NCI-H2196 treated with DMSO at 0.1 percent for 48 hours (cell line): ENCODE data around the gene PLXNB1.
A peak's percentile ranks its signal among the peaks of the same experiment; 100 is the strongest.

Experiments used
- DNase-seq: peaks from one replicate; lab custom pipeline; 2025; ENCODE audit not compliant: unreplicated experiment; lab: John Stamatoyannopoulos, UW

Gene PLXNB1

DNA sequence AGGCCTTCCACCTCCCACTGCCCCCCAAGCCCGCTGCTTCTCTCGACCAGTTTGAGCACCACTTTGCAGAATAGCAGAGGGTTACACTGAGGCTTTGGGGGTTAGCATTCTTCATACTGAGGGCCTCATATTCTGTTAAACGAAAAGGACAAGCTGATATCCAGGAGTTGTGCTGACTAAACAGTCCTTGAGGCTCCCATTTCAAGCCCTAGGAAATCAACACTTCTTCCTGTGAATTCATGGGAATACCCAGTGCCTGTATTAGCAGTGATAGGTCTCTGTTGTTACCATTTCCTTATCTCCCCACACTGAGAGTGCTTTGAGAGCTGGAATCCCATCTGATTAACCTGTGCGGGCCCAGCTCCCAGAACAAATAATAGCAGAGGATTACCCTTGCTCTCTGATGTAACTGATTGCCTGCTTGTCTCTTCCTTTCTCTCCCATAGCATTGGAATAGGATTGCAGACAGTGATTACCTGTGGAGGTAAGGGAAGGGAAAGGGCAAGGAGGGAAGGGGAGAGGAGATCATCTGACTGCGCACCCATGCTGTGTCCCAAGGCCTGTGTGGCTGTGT is 56.9 kb downstream of the PLXNB1 start:
- no peak for DNase-seq

DNA sequence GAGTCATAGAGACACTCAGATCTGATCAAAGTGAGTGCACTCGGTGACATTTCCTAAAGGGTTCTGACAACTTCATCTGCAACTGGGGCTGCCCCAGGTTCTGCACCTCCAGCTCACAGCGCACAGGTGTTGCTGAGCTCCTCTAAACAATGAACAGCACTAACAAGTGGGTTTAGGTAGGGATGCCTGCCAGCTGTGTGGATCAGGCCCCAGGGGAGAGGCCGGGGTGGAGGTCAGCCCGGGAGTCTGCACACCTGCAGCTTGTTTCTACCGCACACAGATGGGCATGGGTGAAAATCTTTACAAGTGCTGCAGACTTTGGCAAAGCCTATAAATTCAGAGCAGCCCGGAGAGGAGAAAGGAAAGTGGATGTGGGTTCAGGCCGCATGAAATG is 57.5 kb downstream of the PLXNB1 start:
- DNase-seq: no peak

DNA sequence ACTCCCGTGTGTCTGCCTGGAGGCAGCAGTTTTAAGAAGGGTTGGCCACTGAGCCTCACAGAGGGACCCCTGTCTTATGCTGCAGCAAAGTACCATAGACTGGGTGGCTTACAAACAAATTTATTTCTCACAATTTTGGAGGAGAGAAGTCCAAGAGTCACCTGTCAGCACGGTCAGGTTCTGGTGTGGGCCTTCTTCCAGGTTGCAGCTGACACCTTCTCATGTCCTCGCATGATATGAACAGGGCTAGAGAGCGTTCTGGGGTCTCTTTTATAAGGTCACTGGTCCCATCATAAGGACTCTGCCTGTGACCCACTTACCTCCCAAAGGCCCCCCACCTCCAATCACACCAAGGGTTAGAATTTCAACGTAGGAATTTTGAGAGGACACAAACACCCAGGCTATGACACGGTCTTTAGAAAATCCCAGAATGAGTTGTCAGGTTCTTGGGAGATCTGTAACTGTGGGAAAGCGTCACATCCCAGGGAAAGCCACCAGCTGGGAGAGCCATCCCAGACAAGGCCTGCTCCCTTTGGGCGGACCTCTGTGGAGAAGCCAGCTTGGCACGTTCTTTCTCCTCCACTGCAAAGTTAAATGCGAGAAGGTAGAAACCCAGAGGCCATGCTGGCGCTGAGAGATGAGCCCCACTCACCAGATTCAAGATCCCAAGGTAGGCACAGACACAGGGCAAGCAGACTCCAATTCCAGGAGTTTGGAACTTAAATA is 58.1 kb downstream of the PLXNB1 start, which contains the start of gene FBXW12:
Gene FBXW12 (plus strand): TSS at position 569 of the 726 bp plus-strand sequence. CDS start 549 bp downstream, outside the sequence.
- no peak for DNase-seq

DNA sequence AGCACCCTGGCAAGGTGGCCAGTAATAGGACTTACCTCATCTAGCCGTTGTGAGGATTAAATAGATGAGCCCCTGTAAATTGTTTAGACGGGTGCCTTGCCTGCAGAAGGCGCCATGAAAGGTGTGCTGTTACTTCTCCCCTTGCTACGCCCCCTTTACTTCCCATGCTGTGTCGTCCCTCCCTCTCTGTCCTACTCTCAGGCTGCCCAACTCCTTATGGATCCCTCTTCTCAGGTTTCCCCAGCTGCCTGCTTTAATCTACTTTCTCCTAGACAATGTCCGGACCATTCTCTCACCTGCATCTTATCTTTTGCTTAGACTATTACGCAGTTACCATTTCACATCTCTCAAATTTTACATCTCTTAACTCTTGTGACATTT is 59.6 kb downstream of the PLXNB1 start:
- DNase-seq: no peak

DNA sequence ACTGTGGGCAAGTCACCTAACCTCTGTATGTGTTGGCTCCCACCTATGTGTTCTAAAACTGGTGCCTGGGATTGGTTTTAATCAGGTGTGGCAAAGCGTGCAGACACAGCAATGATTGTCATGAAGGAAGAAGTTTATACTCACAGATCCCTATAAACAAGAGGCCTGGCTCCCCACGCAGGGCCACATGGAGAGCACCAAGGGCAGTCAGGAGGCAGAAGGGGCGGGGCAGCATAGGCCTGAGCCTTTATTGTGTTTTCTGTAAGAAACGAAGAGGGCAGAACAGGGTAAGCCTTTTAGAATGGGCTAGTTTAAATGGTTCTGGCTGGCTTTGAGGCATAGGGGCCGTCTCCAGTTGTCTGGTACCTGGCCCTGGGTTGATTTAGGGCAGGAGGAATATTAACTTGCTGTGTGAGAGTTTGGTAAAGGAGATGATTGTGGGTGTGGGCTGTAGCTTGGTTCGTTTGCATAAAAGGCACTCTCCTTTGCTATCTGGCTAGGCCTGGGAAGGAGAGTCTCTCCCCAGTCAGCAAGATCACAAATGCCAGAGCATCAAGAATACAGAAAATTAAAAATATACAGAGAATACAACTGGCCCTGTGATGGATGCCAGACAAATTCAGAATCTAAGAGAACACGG is 60.1 kb downstream of the PLXNB1 start:
- DNase-seq: no peak

DNA sequence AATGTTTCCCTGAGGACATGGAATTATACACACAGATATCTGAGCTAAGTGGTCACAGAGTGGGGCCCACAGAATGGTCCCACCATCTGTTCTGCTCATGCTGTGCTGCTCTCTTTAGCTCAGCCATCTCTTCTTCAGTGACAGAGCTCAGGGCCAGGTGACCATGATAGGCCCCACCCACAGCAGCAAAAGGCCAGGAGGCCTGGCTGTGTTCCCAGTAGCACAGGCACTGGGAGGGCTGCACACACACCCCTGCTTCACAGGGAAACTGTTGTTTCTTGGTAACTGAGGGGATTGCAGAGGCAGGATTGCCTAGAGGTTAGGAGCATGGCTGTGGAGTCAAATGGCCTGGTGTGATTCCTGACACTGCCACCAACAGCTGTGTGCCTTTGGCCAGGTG is 62.7 kb downstream of the PLXNB1 start:
- DNase-seq: peak; percentile 4

DNA sequence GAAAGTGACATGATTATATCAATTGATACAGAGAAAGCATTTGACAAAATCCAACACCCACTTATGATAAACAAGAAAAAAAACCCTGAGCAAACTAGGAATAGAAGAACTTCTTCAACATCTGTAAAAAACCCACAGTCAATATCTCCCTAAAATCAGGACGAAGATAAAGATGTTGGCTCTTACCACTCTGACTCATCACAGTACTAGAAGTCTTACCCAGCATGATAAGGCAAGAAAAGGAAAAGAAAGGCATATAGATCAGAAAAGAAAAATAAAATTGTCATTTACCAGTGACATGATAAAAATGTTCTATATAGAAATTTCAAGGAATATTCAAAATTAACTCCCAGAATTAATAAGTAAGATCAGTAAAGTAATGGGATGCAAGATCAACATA is 65.0 kb downstream of the PLXNB1 start:
- DNase-seq: no peak

DNA sequence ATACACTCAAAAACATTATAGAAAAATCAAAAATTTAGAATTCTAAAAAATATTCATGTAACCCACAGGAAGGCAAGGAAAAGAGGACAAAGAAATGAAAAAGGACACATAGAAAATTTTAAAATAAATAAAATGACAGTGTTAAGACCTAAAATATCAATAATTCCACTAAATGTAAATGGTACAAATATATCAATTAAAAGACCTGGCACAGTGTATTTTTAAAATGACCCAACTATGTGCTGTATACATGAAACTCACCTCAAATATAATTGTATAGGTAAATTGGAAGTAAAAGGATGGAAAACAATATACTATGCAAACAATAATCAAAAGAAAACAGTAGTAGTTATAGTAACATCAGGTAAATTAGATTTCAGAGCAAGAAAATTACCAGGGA is 68.0 kb downstream of the PLXNB1 start:
- no peak for DNase-seq

DNA sequence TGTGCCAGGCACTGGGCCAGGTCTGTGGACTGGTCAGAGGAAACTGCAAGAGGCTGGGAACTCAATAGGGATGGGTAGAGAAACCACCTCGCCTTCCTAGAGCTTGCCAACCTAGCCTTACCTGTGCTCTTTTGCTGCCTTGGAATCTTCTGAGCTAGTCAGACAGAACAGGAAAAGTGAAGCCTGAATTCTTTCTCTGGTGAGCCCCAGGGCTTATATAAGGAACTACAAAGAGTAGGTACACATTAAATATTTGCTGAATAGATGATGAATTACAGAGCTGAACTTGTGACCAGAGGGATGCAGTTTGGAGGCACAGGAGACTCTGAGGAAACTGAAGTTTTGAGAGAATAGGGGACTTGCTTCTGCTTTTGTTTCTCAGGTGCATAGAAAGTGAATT is 73.5 kb downstream of the PLXNB1 start:
- DNase-seq: no peak

DNA sequence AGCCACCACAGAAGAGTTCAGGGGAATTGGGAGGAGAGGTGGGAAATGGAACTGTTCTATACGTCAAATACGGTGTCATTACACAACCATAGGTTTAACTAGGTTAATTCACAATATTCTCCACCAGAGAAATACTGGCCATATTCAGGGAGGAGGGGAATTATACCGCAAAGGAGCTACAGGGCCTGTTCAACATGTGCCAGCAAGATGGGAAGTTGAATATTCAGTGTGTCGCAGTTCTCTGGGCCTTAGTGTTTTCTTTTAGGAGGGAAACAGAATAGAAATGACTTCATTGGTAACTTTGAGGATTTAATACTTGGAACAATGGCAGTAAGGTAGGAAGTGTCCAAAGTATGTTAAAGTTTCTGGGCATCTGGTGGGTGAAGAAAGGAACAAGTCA is 75.9 kb downstream of the PLXNB1 start:
- no peak for DNase-seq
